Thyroid gland (tissue), 4 donors: ENCODE data around the gene PIK3CD.

Experiments
- CTCF ChIP-seq, 6 experiments: fragments of 200-600 bp in 3 of 6; fragments of 450-650 bp in 3 of 6; sonication (generic) in 3 of 6; IDR thresholded peaks; one replicate each; pipeline ENCODE4 v1.5.1; 2016 to 2019; ENCODE audit warnings: antibody characterized with exemption in 6 of 6, mild to moderate bottlenecking in 2 of 6, inconsistent platforms in 1 of 6, moderate library complexity in 1 of 6
- POLR2A ChIP-seq, 2 donors: fragments of 450-650 bp; IDR thresholded peaks; one replicate each; pipeline ENCODE4 v1.6.1; 2017; ENCODE audit warnings: antibody characterized with exemption in 2 of 2, mild to moderate bottlenecking in 2 of 2, moderate library complexity in 1 of 2

DNA sequence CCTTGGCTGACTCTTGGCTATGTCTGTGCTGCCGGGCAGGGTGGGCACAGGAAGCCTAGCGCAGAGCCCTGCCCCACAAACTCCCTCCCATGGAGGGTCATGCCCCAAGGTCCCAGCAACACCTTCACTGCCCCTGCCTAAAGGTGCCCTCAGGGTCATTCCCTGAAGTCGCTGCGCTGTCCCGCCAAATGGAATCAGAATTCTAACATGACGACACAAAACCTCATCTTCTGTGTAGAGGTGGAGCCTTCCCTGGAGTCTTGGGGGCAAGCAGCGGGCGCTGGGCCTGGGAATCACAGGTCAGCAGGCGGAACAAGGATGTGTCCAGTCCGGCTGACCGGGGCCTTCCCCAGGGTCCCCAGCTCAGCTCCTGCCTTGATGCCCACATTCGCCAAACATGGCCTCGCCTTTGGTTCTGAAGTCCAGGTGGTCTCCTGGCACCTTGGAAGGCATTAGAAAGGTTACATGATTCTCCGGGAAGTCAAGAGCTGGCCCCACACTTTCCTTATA lies 45.5 kb upstream of the PIK3CD start:
- TF ChIP-seq CTCF (IDR thresholded peaks at IDR 0.05) (no peak), POLR2A (IDR thresholded peaks at IDR 0.05) (no peak)
